IMR-90 (cell line): ENCODE results near the gene MYL12B. TPM values are rescaled to one million over a fixed set of nuclear protein-coding genes. Genes with fewer than 3 reads are reported as not detected.

Experiments used
- ATAC-seq: fragments of 200-7000 bp; cut with Tn5 transposase; 2 replicates; pipeline ENCODE4 v1.9.1; 2020; ENCODE audit warnings: low read depth, mild to moderate bottlenecking, moderate library complexity
- BruUV-seq: library from RNA; stranded (reverse); fragments of 400-500 nt; replicated peaks from 2 replicates; lab custom pipeline; 2021; lab: Mats Ljungman, UMichigan
- CTCF ChIA-PET: fragments of 300-600 bp; formaldehyde crosslinking; extraction: SDS; loops from one replicate; lab custom pipeline; 2021; ENCODE audit warnings: antibody characterized with exemption; lab: Yijun Ruan, JAX
- POLR2A ChIA-PET: fragments of 300-600 bp; sonication (Branson Sonifier 250); formaldehyde crosslinking; loops from one replicate; lab custom pipeline; 2022; ENCODE audit warnings: antibody characterized with exemption; ENCODE audit not compliant: unreplicated experiment; lab: Charles Lee
- DNase-seq: peaks from one replicate; pipeline ENCODE4 v3.0.0; 2013
- H2AFZ ChIP-seq: replicated peaks from 2 replicates; pipeline ENCODE3; 2013; ENCODE audit warnings: low read length, mild to moderate bottlenecking; ENCODE audit not compliant: poor library complexity
- H2AK5ac ChIP-seq: 2 replicates; pipeline ENCODE4 v1.6.1; 2013; ENCODE audit warnings: low read depth, low read length, inconsistent platforms
- H2AK9ac ChIP-seq: replicated peaks from 2 replicates; pipeline ENCODE3; 2013; ENCODE audit warnings: mild to moderate bottlenecking, low read depth, low read length, moderate library complexity; ENCODE audit not compliant: poor library complexity
- H2BK120ac ChIP-seq: 2 replicates; pipeline ENCODE4 v1.6.1; 2013; ENCODE audit warnings: low read depth, low read length, inconsistent platforms
- H2BK15ac ChIP-seq: 3 replicates; pipeline ENCODE4 v1.6.1; 2013; ENCODE audit warnings: low read depth, low read length, inconsistent platforms
- H2BK20ac ChIP-seq: 2 replicates; pipeline ENCODE4 v1.6.1; 2013; ENCODE audit warnings: low read depth, mild to moderate bottlenecking, inconsistent platforms, low read length, moderate library complexity
- H2BK5ac ChIP-seq: 2 replicates; pipeline ENCODE4 v1.6.1; 2013; ENCODE audit warnings: mild to moderate bottlenecking, low read depth, low read length, inconsistent platforms; ENCODE audit not compliant: poor library complexity, severe bottlenecking
- H3K14ac ChIP-seq: replicated peaks from 2 replicates; pipeline ENCODE4 v1.6.1; 2013; ENCODE audit warnings: low read depth, low read length, inconsistent platforms
- H3K18ac ChIP-seq: 2 replicates; pipeline ENCODE4 v1.6.1; 2013; ENCODE audit warnings: low read depth, low read length, control low read depth
- H3K23ac ChIP-seq: 2 replicates; pipeline ENCODE4 v1.6.1; 2013; ENCODE audit warnings: low read depth, low read length, inconsistent platforms
- H3K27ac ChIP-seq: 2 replicates; pipeline ENCODE4 v1.5.1; 2013; ENCODE audit warnings: mild to moderate bottlenecking, control low read depth, low read length; ENCODE audit not compliant: insufficient read depth
- H3K27me3 ChIP-seq: 2 replicates; pipeline ENCODE4 v1.6.1; 2013; ENCODE audit warnings: low read length; ENCODE audit not compliant: control insufficient read depth, insufficient read depth
- H3K36me3 ChIP-seq: 2 replicates; pipeline ENCODE4 v1.6.1; 2013; ENCODE audit warnings: low read length, mixed read lengths; ENCODE audit not compliant: control insufficient read depth, insufficient read depth
- H3K4ac ChIP-seq: 2 replicates; pipeline ENCODE4 v1.6.1; 2013; ENCODE audit warnings: low read depth, low read length, inconsistent platforms
- H3K4me1 ChIP-seq: 2 replicates; pipeline ENCODE4 v1.6.1; 2013; ENCODE audit warnings: low read length, mixed read lengths; ENCODE audit not compliant: control insufficient read depth, insufficient read depth
- H3K4me2 ChIP-seq: 2 replicates; pipeline ENCODE4 v1.6.1; 2013; ENCODE audit warnings: low read depth, mild to moderate bottlenecking, control low read depth, low read length, moderate library complexity
- H3K4me3 ChIP-seq: 2 replicates; pipeline ENCODE4 v1.5.1; 2013; ENCODE audit warnings: low read depth, mild to moderate bottlenecking, control low read depth, low read length, moderate library complexity; ENCODE audit not compliant: insufficient read depth
- H3K56ac ChIP-seq: 2 replicates; pipeline ENCODE4 v1.6.1; 2013; ENCODE audit warnings: low read length, inconsistent platforms; ENCODE audit not compliant: insufficient read depth; ENCODE audit errors: extremely low read depth
- H3K79me1 ChIP-seq, 2 experiments: 2 replicates each; pipeline ENCODE4 v1.6.1; 2013; ENCODE audit warnings: low read length in 2 of 2, inconsistent platforms in 1 of 2, low read depth in 1 of 2
- H3K9ac ChIP-seq: 2 replicates; pipeline ENCODE4 v1.6.1; 2013; ENCODE audit warnings: low read depth, low read length, control low read depth
- H3K9me1 ChIP-seq: 2 replicates; pipeline ENCODE4 v1.6.1; 2013; ENCODE audit warnings: low read length, inconsistent platforms; ENCODE audit not compliant: insufficient read depth
- H3K9me3 ChIP-seq: 2 replicates; pipeline ENCODE4 v1.6.1; 2013; ENCODE audit warnings: low read length; ENCODE audit not compliant: control insufficient read depth, insufficient read depth
- H4K20me1 ChIP-seq: 2 replicates; pipeline ENCODE4 v1.6.1; 2013; ENCODE audit warnings: low read length, inconsistent platforms; ENCODE audit not compliant: insufficient read depth
- H4K5ac ChIP-seq: 2 replicates; pipeline ENCODE4 v1.6.1; 2013; ENCODE audit warnings: mild to moderate bottlenecking, low read depth, low read length, control low read depth
- H4K8ac ChIP-seq, 2 experiments: 2 replicates each; pipeline ENCODE4 v1.6.1; 2013; ENCODE audit warnings: low read depth in 2 of 2, low read length in 2 of 2, control low read depth in 1 of 2, inconsistent platforms in 1 of 2
- H4K91ac ChIP-seq: 2 replicates; pipeline ENCODE4 v1.6.1; 2013; ENCODE audit warnings: low read depth, low read length, inconsistent platforms; ENCODE audit not compliant: insufficient read depth
- BHLHE40 ChIP-seq: fragments of 150-350 bp; IDR thresholded peaks from 2 replicates; pipeline ENCODE4 v1.6.1; 2016; ENCODE audit warnings: mild to moderate bottlenecking, low read depth, low read length
- CEBPB ChIP-seq: IDR thresholded peaks from 2 replicates; pipeline ENCODE4 v1.6.1; 2012; ENCODE audit warnings: low read depth, low read length, improper control_type of control experiment
- CHD1 ChIP-seq: IDR thresholded peaks from 2 replicates; pipeline ENCODE4 v1.6.1; 2012; ENCODE audit warnings: low read depth, low read length, improper control_type of control experiment
- CTCF ChIP-seq: conservative IDR thresholded peaks from 2 replicates; pipeline ENCODE4 v1.5.1; 2012; ENCODE audit warnings: mild to moderate bottlenecking, low read depth, low read length, improper control_type of control experiment
- ELK1 ChIP-seq: fragments of 150-350 bp; IDR thresholded peaks from 2 replicates; pipeline ENCODE4 v1.6.1; 2016; ENCODE audit warnings: low read depth, mild to moderate bottlenecking, low read length, moderate library complexity, borderline replicate concordance
- FOS ChIP-seq: fragments of 150-350 bp; IDR thresholded peaks from 2 replicates; pipeline ENCODE4 v1.6.1; 2016; ENCODE audit warnings: low read depth, low read length
- MAFK ChIP-seq: IDR thresholded peaks from 2 replicates; pipeline ENCODE4 v1.6.1; 2012; ENCODE audit warnings: low read depth, low read length, improper control_type of control experiment
- MAZ ChIP-seq: IDR thresholded peaks from 2 replicates; pipeline ENCODE4 v1.6.1; 2012; ENCODE audit warnings: low read depth, mild to moderate bottlenecking, low read length, improper control_type of control experiment, moderate library complexity, borderline replicate concordance
- MXI1 ChIP-seq: IDR thresholded peaks from 2 replicates; pipeline ENCODE4 v1.6.1; 2012; ENCODE audit warnings: low read depth, mild to moderate bottlenecking, low read length, moderate library complexity, borderline replicate concordance
- NFE2L2 ChIP-seq: fragments of 150-350 bp; IDR thresholded peaks from 2 replicates; pipeline ENCODE4 v1.6.1; 2016; ENCODE audit warnings: low read depth, mild to moderate bottlenecking, low read length
- POLR2A ChIP-seq: IDR thresholded peaks from 2 replicates; pipeline ENCODE4 v1.6.1; 2012; ENCODE audit warnings: mild to moderate bottlenecking, low read depth, low read length
- RAD21 ChIP-seq: IDR thresholded peaks from 2 replicates; pipeline ENCODE4 v1.6.1; 2012; ENCODE audit warnings: low read length, improper control_type of control experiment
- RCOR1 ChIP-seq: IDR thresholded peaks from 2 replicates; pipeline ENCODE4 v1.6.1; 2012; ENCODE audit warnings: mild to moderate bottlenecking, low read length, improper control_type of control experiment; ENCODE audit not compliant: insufficient replicate concordance
- RFX5 ChIP-seq: IDR thresholded peaks from 2 replicates; pipeline ENCODE4 v1.8.0; 2012; ENCODE audit warnings: low read depth, mild to moderate bottlenecking, low read length, moderate library complexity
- SMC3 ChIP-seq: fragments of 150-350 bp; IDR thresholded peaks from 2 replicates; pipeline ENCODE4 v1.6.1; 2016; ENCODE audit warnings: low read depth, mild to moderate bottlenecking, antibody characterized with exemption, low read length, moderate library complexity
- USF2 ChIP-seq: fragments of 150-350 bp; IDR thresholded peaks from 2 replicates; pipeline ENCODE4 v1.6.1; 2017; ENCODE audit warnings: mild to moderate bottlenecking, antibody characterized with exemption, low read length, low read depth
- WGBS, 2 experiments: methylation state at CpG; one replicate each; pipeline versions ENCODE4 v1.1.5 to v1.1.7; 2013; ENCODE audit warnings: missing lambda C conversion rate in 2 of 2; ENCODE audit not compliant: insufficient read length in 1 of 2; ENCODE audit errors: extremely low coverage in 2 of 2; 5-methylcytosine and 5-hydroxymethylcytosine counted together
- dilution Hi-C: fragments of 300-500 bp; cut with HindIII; formaldehyde crosslinking; loops from one replicate; pipeline ENCODE4 v1.14.3; 2018; ENCODE audit warnings: low sequenced_read_pairs; ENCODE audit not compliant: unreplicated experiment
- in situ Hi-C: fragments of 300-500 bp; cut with MboI; formaldehyde crosslinking; loops from 3 replicates; pipeline ENCODE4 v1.14.3; 2019; ENCODE audit warnings: low sequenced_read_pairs, inconsistent platforms, mixed read lengths
- intact Hi-C: fragments of 100-400 bp; cut with micrococcal nuclease; formaldehyde crosslinking; loops from 2 replicates; pipeline ENCODE4 v1.10.0; 2022
- polyA plus RNA-seq, 3 experiments: library from polyadenylated mRNA; depleted of rRNA; stranded (reverse); fragments of >200 nt; gene quantifications; 2 replicates each; pipeline ENCODE4 v1.2.3, GENCODE V29; 2012; ENCODE audit warnings: low replicate concordance in 1 of 3
- total RNA-seq: library from RNA; depleted of rRNA; stranded (reverse); fragments of >200 nt; gene quantifications from 2 replicates; pipeline ENCODE4 v1.2.3, GENCODE V29; 2012

MYL12B gene
- total and polyA plus RNA-seq, 2 of the 4 experiments (the other 2 are of a cell fraction), result 692 to 816 TPM

- H3K14ac ChIP-seq, result 0 out of 2 replicates have a peak overlapping the region, but pooled peaks have one; percentile 72
- H2BK20ac ChIP-seq, result no peak overlapping the region
- no peak overlapping the region for H2BK120ac ChIP-seq
- dilution Hi-C loops, result no loop called here
- ChIA-PET CTCF (no interaction called here), POLR2A (no interaction called here)
- WGBS, 2 experiments, result 74% methylated on average over 3 of the region's 4 CpGs; no CpG with 5 or more reads in 1 of the 2 experiments
- in situ Hi-C loops, result no loop called here
- peaks cover 9 to 81% of the 10 kb centered on the region in 2 experiments for H3K79me1 ChIP-seq
- peak overlapping the region; percentile 65 for H3K4me2 ChIP-seq
- H4K5ac ChIP-seq, result no peak overlapping the region
- no peaks in the 10 kb centered on the region for H3K27me3 ChIP-seq
- H4K8ac ChIP-seq, result no peak overlapping the region
- no peak overlapping the region for H2AFZ ChIP-seq
- BruUV-seq, result no TSS peak
- H4K91ac ChIP-seq, result no peak overlapping the region
- no peak overlapping the region for H3K56ac ChIP-seq
- H3K9me3 ChIP-seq, result no peaks in the 10 kb centered on the region
- H3K18ac ChIP-seq, result no peak overlapping the region
- peaks cover 32% of the 10 kb centered on the region for H3K9me1 ChIP-seq
- peak; percentile 56 for ATAC-seq
- H3K27ac ChIP-seq, result no peak overlapping the region
- H3K23ac ChIP-seq, result peak overlapping the region; percentile 94; the same call in 1 of the 2 replicates
- H3K36me3 ChIP-seq, result peaks cover 11% of the 10 kb centered on the region
- H3K4me3 ChIP-seq, result no peak overlapping the region
- H3K4me1 ChIP-seq, result peaks cover 13% of the 10 kb centered on the region
- intact Hi-C loops, result no loop called here
- H2AK9ac ChIP-seq, result no peak overlapping the region
- no peak overlapping the region for H3K9ac ChIP-seq
- no peak overlapping the region for H2AK5ac ChIP-seq
- no peak for TF ChIP-seq MXI1
- no peak for TF ChIP-seq MAFK
- TF ChIP-seq ELK1, result no peak
- no peak for TF ChIP-seq RFX5
- TF ChIP-seq MAZ, result no peak
- TF ChIP-seq CEBPB, result no peak
- no peak for TF ChIP-seq SMC3
- no peak for TF ChIP-seq POLR2A
- no peak for TF ChIP-seq RAD21
- no peak for TF ChIP-seq CHD1
- TF ChIP-seq BHLHE40, result no peak
- TF ChIP-seq RCOR1, result no peak
- no peak for TF ChIP-seq CTCF
- no peak for TF ChIP-seq FOS
- no peak for TF ChIP-seq USF2
- TF ChIP-seq NFE2L2, result no peak
- no peak for DNase-seq
- H3K4ac ChIP-seq, result no peak overlapping the region
- H2BK5ac ChIP-seq, result peak overlapping the region; percentile 55
- H2BK15ac ChIP-seq, result no peak overlapping the region
- peaks cover 95% of the 10 kb centered on the region for H4K20me1 ChIP-seq
These were observed 7.4 kb downstream of the MYL12B start for GRCh38 chr18:3269241-3269913.
